ENCODE data around the gene STK16. TPM values are rescaled to one million over a fixed set of nuclear protein-coding genes. Genes with fewer than 3 reads are reported as not detected.
"Not testable (repeated sequence)": the region's sequence is repeated elsewhere in the genome, so short reads cannot be mapped to it uniquely, and the experiment has no call there.

Gene STK16
- 12.2 TPM for total RNA-seq

GRCh38 chr2:219245148-219245898, at the start of gene STK16, which contains the start of gene GLB1L:
TSS of gene STK16 (plus strand) at chr2:219245479. CDS start at chr2:219246000, 521 bp downstream.
TSS of gene GLB1L (minus strand) at chr2:219245444. CDS start at chr2:219243573, 1,871 bp downstream.
- FAIRE-seq, result no peak
- peak; percentile 90 to 98 for DNase-seq (ENCODE audit: low spot score in 2 of 2)

- FAIRE-seq, result no peak
- DNase-seq (ENCODE audit: low spot score in 2 of 2), result no peak
Measured at GRCh38 chr2:219197388-219197787, 47.9 kb upstream of the STK16 start.

GRCh38 chr2:219198974-219199373, 46.3 kb upstream of the STK16 start:
- FAIRE-seq, result no peak

GRCh38 chr2:219199470-219200211, 45.6 kb upstream of the STK16 start:
- DNase-seq (ENCODE audit: low spot score in 2 of 2) (no peak), FAIRE-seq (no peak)

More at GRCh38 chr2:219198974-219199373, 46.3 kb upstream of the STK16 start:
- no peak for DNase-seq (ENCODE audit: low spot score in 2 of 2)

- not testable (repeated sequence) for FAIRE-seq; DNase-seq (ENCODE audit: low spot score in 2 of 2)
Measured at GRCh38 chr2:219200502-219201326, 44.6 kb upstream of the STK16 start.

GRCh38 chr2:219201331-219201730, 43.9 kb upstream of the STK16 start:
- not testable (repeated sequence) for FAIRE-seq; DNase-seq (ENCODE audit: low spot score in 2 of 2)

GRCh38 chr2:219204425-219205164, 40.7 kb upstream of the STK16 start:
- no peak for FAIRE-seq
- DNase-seq (ENCODE audit: low spot score in 2 of 2), result no peak

GRCh38 chr2:219205165-219205538, 40.1 kb upstream of the STK16 start:
- FAIRE-seq (no peak), DNase-seq (ENCODE audit: low spot score in 2 of 2) (no peak)

GRCh38 chr2:219205981-219206327, 39.3 kb upstream of the STK16 start:
- DNase-seq (ENCODE audit: low spot score in 2 of 2) (no peak), FAIRE-seq (no peak)

GRCh38 chr2:219206328-219207133, 38.7 kb upstream of the STK16 start, which contains the start of gene ZFAND2B:
TSS of gene ZFAND2B (plus strand) at chr2:219206782. CDS start at chr2:219206988, 206 bp downstream.
- no peak for FAIRE-seq

GRCh38 chr2:219207134-219207883, 38.0 kb upstream of the STK16 start:
- FAIRE-seq (no peak), DNase-seq (ENCODE audit: low spot score in 2 of 2) (no peak)

More at GRCh38 chr2:219206328-219207133, 38.7 kb upstream of the STK16 start, which contains the start of gene ZFAND2B:
- DNase-seq (ENCODE audit: low spot score in 2 of 2), result peak; percentile 99

- DNase-seq (ENCODE audit: low spot score in 2 of 2) (no peak), FAIRE-seq (no peak)
Measured at GRCh38 chr2:219207884-219208740, 37.2 kb upstream of the STK16 start.

- no peak for FAIRE-seq
- DNase-seq (ENCODE audit: low spot score in 2 of 2), result no peak
Measured at GRCh38 chr2:219209236-219210195, 35.8 kb upstream of the STK16 start.

GRCh38 chr2:219210196-219210885, 34.9 kb upstream of the STK16 start:
- no peak for FAIRE-seq
- no peak for DNase-seq (ENCODE audit: low spot score in 2 of 2)

GRCh38 chr2:219210886-219211362, 34.4 kb upstream of the STK16 start:
- no peak for FAIRE-seq
- DNase-seq (ENCODE audit: low spot score in 2 of 2), result no peak

GRCh38 chr2:219213026-219213415, 32.3 kb upstream of the STK16 start:
- FAIRE-seq, result no peak

More at GRCh38 chr2:219213026-219213415, 32.3 kb upstream of the STK16 start:
- DNase-seq (ENCODE audit: low spot score in 2 of 2), result no peak
